HG02763 (cell line): ENCODE results near the gene RNGTT.
A peak's percentile ranks its signal among the peaks of the same experiment; 100 is the strongest.
"Not testable (repeated sequence)": the region's sequence is repeated elsewhere in the genome, so short reads cannot be mapped to it uniquely, and the experiment has no call there.

Source experiments
- ATAC-seq: cut with Tn5 transposase; IDR thresholded peaks from one replicate; pipeline ENCODE4 v1.9.1; 2021; ENCODE audit warnings: mild to moderate bottlenecking, moderate library complexity; ENCODE audit not compliant: unreplicated experiment

Gene RNGTT

DNA sequence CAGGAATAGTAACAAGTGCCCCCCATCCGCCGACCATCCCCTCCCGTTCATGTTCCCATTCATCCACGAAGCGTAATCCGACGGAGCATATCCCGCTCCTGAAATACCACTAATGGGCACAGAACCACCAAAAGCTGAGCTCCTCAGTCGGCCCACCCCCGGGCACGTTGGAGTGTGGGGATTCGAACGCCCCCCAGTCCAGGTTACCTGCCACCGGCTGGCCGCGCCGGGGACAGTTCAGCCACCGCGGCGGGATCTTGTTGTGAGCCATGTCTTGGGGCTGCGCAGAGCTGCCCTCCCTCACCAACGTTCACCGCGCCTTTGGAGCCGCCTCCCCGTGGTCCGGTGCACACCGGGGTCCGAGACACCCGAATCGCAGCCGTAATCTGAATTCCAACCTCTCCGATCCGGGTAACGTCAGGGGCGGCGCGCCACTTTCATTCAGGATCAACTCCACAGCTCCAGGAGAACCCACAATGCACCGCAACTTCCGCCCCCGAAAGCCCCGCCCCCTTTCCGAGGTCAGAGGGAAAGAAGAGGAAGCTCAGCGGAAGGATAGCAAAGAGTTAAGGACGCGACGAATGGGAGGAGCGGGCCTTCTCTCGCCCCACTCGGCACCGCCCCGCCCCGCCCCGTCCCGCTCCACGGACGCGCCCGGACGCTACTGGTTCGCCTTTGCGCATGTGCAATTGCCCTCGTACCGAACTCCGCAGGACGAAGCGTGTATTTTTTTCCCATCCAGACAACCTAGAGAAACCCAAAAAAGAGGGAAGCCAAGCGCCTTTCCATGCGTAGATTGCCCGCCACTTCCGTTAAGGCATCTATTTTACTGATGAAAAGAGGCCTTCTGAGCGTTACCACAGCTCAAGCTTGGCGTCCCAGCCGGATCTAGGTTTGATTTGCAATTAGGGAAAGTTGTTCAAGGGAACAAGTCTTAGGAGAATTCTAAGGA lies at the start of gene RNGTT:
Gene RNGTT (minus strand): TSS at position 480 of the 952 bp plus-strand sequence. CDS start 209 bp downstream, at position 271.
- ATAC-seq: peak; percentile 99

DNA sequence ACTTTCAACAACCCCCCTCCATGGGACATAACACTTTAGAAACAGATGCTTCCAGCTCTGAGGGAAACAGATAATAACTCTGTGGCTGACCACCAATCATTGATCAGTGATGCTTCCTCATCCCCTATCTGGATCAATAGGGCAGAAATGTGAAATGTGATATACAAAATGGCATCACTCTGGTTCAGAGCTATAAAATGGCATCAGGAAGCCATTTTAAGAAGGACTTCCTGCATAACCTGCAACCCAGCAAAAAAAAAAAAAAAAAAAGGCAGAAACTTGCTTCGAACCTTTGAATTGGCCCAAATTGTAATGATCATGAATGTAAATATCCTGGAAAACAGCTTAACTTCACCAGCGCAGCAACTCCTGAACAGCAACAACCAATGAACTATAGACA lies 48.0 kb upstream of the RNGTT start:
- ATAC-seq: no peak

DNA sequence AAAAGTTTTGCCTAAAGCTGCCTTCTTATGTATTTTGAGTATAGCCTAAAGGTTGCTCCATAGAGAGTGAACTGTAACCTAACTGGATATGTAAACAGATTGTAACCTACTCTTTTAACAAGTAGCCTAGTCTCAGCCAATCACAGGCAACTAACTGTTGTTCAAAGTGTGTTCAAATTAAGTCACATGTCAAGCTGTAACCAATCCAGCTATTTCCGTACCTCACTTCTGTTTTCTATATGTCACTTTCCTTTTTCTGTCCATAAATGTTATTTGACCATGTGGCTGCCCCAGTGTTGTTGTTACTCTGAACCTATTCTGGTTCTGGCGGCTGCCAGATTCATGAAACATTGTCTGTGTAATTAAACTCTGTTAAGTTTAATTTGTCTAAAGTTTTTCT lies 47.4 kb upstream of the RNGTT start:
- ATAC-seq: no peak

DNA sequence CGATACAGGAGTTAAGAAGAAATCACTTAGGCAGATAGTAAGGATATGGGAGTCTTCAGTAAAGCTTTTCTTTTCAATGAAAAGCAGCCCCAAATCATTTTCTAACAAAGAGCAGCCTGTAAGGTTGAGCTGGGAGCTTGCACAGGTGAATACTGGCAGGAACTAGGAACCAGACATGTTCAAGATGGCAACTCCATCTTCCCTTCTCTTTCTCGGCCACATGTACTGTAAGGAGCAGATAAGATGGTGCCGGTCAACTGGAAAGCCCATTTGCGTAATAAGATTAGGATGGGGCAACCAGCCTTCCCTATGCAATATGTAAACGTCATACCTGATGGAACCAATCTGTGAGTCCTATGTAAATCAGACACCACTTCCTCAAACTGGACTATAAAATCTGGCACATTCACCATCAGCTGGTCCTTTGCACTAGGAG lies 46.2 kb upstream of the RNGTT start:
- no peak for ATAC-seq

DNA sequence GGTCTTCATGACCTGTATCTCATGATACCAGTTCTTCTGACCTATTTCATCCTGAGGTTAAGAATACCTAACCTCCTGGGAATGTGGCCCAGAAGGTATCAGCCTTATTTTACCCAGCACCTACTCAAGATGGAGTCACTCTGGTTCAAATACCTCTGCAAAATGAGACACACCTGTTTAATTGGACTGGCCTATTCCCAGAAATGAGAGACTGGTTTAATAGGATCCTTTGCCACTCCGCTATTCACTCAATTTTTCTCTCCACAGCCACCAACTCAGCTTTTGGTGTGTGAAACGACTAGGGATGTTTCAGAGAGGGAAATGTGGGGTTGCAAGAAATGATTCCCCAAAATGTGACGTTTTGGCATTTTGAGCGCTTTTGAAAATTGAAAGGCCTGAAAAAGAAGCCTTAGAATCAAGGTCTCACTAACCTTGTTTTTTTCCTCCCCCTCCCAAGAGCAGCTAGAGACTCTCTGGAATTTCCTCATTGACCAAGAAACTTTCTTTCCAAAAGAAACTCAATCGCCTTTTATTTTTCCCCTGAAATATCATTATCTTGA lies 45.5 kb upstream of the RNGTT start:
- no peak for ATAC-seq

DNA sequence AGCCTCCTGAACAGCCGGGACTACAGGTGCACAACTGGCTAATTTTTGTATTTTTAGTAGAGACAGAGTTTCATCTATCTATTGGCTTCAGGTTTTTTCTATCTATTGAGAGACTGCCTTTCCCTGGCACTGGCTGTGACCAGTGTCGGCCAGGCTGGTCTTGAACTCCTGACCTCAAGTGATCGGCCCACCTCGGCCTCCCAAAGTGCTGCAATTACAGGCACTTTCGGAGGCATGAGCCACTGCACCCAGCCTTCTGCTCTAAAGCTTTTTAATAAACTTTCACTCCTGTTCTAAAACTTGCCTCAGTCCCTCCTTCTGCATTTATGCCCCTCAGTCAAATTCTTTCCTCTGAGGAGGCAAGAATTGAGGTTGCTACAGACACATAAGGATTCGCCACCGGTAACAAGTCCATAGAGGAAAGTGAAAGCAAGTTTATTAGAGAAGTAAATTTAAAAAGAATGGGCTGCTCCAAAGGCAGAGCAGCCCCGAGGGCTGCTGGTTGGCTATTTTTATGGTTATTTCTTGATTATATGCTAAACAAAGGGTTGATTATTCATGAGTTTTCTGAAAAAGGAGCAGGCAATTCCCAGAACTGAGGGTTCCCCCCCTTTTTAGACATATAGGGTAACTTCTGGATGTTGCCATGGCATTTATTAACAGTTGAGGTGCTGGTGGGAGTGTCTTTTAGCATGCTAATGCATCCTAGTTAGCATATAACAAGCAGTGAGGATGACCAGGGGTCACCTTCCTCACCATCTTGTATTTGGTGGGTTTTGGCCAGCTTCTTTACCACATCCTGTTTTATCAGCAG lies 44.8 kb upstream of the RNGTT start:
- ATAC-seq: no peak

DNA sequence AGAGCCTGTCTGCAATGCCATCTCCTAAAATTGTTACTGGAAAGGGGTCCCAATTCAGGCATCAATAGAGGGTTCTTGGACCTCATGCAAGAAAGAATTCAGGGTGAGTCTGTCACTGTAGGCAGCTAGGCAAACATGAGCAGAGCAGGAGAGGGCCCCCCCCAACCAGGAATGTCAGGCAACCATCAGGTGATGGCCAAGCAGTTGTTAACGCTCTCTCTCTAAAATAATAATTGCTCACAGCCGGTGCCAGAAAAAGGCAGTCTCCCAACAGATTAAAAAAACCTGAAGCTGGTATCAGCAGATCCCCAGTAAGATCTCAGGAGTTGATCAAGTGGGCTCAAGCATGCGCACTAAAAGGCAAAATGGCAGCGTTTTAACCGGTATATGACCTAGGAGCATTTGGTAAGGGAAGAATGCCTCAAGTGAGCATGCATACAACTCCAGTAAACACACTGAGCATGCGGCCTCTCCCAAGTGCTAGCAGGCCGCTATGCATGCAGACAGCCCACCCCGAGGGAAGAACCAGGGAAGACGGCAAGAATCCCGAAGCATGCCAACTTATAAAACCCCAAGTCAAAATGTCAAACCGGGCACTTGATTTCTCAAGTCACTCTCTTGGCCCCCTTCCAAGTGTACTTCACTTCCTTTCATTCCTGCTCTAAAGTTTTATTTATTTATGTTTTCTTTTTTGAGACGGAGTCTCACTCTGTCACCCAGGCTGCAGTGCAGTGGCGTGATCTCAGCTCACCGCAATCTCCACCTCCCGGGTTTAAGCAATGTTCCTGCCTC lies 44.0 kb upstream of the RNGTT start:
- no peak for ATAC-seq

DNA sequence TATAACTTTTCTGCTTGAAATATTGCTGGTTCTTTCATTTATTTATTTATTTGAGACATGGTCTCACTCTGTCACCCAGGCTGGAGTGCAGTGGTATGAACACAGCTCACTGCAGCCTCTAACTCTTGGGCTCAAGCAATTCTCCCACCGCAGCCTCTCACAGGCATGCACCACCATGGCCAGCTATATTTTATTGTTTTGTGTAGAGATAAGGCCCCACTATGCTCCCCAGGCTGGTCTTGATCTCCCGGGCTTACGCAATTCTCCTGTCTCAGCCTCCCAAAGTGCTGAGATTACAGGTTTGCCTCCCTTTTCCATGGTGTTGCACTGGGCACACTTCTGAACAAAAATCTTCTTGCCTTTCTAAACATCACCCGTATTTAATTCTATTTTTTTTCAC lies 39.1 kb upstream of the RNGTT start:
- no peak for ATAC-seq

DNA sequence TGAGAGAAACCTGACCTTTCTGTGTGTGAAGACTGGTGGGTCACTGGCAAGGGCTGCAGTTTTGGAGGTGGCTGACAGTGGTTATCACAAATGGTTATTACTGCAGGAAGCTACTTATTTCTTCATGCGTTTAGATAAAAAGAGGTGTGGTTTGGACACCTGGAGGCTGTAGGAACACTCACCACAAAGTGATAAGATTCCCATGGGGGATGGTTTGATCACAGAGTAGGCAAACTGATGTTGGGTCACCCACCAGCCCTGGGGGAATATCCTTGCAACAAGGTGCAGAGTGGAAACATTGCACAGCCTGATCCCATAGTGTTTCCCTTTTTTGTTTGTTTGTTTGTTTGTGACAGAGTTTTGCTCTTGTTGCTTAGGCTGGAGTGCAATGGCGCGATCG lies 33.9 kb upstream of the RNGTT start:
- no peak for ATAC-seq

DNA sequence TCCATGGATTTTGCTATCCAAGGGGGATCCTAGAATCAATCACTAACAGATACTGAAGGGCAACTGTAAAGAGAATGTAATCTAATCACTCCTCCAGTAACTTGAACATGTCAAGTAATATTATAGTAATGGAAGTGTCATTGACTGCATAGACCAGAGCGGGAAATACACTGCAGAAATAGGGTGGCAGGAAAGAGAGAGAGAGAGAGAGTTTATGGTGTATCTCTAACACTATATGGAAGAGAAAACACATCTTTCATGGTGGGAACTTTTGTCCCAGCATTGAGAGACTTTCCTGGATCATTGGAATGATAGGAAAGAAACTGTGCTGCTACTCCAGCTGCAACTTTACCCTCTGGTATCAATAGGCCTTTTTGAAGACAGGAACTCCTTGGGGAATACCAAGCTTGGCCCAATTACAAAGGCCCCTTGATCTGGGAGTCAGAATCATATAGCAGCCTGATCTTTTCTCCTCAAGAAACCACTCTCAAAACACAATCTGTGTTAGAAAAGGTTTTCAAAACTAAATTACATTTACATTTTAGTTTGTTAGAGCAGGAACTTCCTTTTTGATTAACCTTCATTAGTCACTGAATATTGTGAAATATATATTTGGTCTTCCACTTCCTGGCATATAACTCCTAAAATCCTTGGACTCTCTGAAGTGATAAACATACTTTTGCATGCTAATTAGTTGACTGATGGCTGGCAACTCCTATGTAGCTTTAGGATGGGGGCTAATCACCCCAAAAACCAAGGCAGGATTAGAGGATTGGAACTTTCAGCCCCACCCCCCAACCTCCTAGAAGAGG lies 29.5 kb upstream of the RNGTT start:
- no peak for ATAC-seq

DNA sequence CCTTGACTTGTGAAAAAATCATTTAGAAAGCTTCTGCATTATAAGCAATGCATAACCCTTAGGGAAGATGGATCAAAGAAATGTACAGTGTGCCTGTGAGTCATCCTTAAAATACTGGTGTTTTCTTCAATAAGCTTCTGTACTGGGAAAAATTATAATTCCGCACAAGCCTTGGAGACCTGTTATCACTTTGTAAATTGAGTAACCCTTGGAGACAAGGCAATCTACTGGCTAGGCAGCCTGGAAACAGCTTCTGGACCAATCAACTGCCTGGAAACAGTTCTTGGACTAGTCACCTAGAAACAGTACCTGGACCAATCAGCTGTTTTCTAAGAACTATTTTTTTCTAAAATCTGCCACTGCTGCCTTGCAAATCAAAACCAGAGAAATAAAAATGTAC lies 25.8 kb upstream of the RNGTT start:
- no peak for ATAC-seq

DNA sequence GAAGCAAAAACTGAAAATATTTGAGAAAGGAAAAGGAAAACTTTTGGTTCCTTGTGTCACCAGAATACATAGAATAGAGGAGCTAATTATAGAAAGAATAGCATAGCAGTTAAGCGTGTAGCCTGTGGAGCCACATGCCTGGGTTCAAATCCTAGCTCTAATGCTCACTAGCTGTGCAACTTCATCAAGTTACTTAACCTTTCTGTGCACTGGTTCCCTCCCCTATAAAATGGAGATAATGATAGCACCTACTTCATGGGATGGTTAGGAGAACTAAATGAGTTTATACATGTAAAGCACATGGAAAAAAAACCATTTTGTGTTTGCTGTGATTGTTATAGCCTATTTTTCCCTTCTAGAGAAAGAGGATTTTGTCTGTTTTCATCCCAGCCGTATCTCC lies 24.5 kb upstream of the RNGTT start:
- ATAC-seq: no peak

DNA sequence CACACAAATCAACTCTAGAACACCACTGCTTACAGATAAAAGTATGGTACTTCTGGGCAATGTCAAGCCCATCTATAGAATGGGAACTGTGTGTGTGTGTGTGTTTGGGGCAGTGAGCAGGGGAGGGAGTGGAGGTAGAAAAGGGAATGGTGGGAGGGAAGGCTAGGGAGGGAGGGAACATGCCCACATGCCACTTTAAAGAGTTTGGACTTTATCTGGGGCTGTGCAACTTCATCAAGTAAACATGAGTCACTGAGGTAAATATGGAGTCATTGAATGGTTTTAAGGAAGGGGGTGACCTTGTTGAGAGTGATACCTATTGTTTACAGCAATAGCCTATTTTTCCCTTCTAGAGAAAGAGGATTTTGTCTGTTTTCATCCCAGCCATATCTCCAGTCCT lies 22.5 kb upstream of the RNGTT start:
- ATAC-seq: no peak

DNA sequence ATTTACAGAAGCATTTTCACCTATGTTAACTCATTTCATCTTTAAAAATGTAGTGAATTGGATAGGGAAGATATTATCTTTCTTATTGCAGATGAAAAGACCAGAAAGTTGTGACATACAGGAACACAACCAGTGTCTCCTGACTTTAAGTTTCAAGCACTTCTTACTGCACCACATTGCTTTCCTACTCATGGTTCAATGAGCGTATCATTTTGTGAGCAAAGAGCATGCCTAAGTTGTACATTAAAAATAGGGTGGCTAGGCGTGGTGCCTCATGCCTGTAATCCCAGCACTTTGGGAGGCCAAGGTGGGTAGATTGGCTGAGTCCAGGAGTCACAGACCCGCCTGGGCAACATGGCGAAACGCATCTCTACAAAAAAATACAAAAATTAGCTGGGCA lies 21.2 kb upstream of the RNGTT start:
- ATAC-seq: no peak

DNA sequence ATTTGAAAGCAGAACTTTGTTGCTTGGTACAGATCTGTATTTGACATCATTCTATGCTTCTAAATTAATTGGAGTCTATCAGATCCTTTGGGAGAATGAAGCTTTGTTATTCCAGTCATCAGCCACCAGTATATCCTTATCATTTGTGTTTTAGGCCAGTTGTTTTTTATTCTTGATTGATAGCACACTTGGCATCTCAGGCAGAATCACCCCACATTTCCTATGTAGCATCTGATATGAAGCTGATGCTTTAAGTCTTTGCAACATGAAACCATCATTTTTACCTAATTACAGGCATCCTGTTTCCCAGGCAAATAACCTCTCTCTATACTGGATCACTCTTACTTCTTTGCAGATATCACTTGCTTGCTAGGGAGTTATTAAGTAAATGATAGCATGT lies 20.7 kb upstream of the RNGTT start:
- no peak for ATAC-seq

DNA sequence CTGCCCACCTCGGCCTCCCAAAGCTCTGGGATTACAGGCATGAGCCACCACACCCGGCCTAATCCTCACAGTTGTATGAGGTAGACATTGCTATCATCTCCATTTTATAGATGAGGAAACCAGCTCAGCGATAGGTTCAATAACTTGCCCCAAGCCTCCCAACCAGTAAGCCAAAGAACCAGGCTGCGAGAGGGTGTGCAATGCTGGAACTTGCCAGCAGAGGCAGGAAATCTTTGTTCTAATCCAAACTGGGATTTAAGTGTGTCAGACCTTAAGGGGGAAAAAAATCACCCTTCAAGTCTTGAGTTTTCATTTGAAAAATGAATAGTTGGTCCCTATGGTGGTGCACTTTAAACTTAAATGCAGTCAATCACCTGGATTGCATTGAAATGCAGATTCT lies 20.1 kb upstream of the RNGTT start:
- ATAC-seq: no peak

DNA sequence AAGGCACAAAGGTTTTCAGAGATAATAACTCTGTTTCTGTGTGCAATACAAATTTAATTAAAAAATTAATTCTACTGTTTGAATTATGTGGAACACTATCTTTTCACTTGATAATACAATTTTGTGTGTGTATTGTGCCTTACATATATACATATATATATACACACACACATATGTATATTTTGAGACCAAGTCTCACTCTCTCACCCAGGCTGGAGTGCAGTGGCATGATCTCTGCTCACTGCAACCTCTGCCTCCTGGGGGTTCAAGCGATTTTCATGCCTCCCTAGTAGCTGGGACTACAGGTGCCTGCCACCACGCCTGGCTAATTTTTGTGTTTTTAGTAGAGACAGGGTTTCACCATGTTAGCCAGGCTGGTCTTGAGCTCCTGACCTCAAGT lies 19.7 kb upstream of the RNGTT start:
- not testable (repeated sequence) for ATAC-seq

DNA sequence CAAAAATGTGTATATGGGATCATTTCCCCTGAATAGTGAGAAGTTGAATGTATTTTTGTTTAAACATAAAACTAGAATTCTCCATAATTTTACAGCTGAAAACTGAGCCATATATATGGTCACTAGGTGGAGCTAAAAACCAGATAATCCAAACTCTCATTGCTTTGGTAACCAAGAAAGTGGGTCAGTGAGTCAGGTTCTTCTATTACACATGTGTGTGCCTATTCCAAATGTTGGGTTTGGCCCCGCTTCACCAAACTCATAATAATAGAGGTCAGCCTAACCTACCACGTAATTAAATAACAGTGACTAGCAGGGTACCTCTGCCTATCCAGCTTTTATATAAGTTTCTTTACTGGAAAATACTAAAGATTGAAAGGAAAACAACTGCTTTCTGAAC lies 19.3 kb upstream of the RNGTT start:
- no peak for ATAC-seq

DNA sequence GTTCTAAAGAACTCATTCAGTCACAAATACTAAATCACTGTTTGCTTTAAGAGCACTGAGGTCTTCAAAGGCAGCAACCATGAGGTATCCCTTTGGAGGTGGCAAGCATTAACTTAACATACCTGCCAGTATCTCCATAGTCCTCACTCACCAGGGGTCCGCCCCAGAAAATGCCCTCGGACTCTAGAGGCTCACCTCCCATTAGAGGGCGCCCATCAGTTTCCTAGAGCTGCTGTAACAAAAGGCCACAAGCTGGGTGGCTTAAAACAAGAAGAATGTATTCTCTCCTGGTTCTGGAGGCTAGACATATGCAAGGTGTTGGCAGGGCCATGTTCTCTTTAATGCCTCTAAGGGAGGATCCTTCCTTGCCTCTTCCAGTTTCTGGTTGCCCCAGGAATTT lies 12.0 kb upstream of the RNGTT start:
- no peak for ATAC-seq
